GM12873 (cell line): ENCODE results near the gene PROSER3.

Experiments used
- TF ChIP-seq, protein P1 (sequence below): IDR thresholded peaks from 2 replicates; pipeline ENCODE4 v1.5.1; 2012; ENCODE audit warnings: low read depth, mild to moderate bottlenecking, moderate library complexity, low read length, control low read depth; ENCODE audit not compliant: insufficient read depth; ENCODE audit errors: missing control alignments

The PROSER3 gene

GRCh38 chr19:35724560-35724959 is 33.4 kb upstream of the PROSER3 start:
- TF ChIP-seq, protein P1, sequence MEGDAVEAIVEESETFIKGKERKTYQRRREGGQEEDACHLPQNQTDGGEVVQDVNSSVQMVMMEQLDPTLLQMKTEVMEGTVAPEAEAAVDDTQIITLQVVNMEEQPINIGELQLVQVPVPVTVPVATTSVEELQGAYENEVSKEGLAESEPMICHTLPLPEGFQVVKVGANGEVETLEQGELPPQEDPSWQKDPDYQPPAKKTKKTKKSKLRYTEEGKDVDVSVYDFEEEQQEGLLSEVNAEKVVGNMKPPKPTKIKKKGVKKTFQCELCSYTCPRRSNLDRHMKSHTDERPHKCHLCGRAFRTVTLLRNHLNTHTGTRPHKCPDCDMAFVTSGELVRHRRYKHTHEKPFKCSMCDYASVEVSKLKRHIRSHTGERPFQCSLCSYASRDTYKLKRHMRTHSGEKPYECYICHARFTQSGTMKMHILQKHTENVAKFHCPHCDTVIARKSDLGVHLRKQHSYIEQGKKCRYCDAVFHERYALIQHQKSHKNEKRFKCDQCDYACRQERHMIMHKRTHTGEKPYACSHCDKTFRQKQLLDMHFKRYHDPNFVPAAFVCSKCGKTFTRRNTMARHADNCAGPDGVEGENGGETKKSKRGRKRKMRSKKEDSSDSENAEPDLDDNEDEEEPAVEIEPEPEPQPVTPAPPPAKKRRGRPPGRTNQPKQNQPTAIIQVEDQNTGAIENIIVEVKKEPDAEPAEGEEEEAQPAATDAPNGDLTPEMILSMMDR = no peak

DNA sequence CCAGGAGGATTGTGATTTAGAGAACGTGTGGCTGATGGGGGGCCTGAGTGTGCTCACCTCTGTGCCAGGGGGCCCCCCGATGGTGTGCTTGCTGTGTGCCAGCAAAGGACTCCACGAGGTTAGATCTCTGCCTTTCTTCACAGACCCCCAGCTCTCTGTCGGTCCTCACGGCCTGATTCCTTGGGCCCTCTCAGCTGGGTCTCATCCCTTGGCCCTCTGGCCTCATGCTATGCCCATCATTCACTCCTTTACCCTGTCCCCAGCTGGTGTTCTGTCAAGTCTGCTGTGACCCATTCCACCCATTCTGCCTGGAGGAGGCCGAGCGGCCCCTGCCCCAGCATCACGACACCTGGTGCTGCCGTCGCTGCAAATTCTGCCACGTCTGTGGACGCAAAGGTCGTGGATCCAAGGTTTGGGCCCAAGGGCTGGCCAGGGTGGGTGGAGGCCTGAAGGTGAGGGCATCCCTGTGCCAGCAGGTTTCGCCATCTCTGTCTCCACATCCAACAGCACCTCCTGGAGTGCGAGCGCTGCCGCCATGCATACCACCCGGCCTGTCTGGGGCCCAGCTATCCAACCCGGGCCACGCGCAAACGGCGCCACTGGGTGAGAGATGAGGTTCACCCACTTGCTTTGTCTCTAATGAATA is 32.6 kb upstream of the PROSER3 start:
- TF ChIP-seq, protein P1 = no peak

DNA sequence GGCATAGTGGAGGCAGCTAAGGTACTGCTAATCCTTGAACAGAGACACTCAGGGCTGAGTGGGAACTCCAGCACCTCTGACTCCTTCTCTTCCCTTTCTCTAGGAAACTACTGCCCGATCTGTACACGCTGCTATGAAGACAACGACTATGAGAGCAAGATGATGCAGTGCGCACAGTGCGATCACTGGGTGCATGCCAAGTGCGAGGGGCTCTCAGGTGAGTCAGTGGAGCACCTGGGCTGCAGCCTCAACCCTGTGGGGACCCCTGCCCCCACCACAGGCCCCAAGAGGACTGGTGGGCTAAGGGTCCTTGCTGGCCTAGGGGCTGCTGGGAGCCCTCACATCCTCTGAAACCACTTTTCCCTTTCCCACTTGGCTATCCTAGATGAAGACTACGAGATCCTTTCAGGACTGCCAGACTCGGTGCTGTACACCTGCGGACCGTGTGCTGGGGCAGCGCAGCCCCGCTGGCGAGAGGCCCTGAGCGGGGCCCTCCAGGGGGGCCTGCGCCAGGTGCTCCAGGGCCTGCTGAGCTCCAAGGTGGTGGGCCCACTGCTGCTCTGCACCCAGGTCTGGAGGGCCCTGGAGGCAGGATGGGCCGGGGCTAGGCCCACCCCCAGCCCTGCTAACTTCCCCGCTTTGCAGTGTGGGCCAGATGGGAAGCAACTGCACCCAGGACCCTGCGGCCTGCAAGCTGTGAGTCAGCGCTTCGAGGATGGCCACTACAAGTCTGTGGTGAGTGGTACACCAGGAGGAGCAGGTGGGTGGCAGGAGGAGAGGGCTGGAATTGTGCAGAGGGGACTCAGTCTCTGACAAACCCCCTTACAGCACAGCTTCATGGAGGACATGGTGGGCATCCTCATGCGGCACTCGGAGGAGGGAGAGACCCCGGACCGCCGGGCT is 30.7 kb upstream of the PROSER3 start:
- TF ChIP-seq, protein P1 = no peak

- TF ChIP-seq, protein P1 = no peak
These were observed 29.8 kb upstream of the PROSER3 start for GRCh38 chr19:35727956-35728706.

DNA sequence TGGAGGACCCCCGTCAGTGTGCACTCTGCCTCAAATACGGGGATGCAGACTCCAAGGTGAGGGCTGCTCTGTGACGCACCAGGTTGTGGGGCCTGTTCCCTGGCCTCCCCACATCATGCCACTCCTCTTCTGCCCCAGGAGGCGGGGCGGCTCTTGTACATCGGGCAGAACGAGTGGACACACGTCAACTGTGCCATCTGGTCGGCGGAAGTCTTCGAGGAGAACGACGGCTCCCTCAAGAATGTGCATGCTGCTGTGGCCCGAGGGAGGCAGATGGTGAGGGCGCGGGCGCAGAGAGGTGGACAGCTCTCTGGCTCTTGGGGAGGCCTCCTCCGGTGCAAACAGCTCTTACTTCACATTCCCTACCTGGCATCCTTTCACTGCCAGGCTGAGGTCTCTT is 29.0 kb upstream of the PROSER3 start:
- TF ChIP-seq, protein P1 = no peak

DNA sequence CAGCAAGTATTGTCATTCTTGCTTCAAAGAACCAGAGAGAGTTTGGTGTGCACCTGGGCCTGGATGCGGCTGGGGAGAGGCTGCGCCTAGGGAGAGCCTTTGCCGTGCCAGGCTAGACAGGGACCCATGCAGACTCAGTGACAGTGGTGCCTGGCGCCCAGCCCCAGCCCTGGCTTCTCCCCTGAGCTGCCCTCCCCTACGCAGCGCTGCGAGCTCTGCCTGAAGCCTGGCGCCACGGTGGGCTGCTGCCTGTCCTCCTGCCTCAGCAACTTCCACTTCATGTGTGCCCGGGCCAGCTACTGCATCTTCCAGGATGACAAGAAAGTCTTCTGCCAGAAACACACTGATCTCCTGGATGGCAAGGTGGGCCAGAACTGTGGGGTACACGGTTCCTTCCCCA is 28.2 kb upstream of the PROSER3 start:
- TF ChIP-seq, protein P1 = no peak

DNA sequence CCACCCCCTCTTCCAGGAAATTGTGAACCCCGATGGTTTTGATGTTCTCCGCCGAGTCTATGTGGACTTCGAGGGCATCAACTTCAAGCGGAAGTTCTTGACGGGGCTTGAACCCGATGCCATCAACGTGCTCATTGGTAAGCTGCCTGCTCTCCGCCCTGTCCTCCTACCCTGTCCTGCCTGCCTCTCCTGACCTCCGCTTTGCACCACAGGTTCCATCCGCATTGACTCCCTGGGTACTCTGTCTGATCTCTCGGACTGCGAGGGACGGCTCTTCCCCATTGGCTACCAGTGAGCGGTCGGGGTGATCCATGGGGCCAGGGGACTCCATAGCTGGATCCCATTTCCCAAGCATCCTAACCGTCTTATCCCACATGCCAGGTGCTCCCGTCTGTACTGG is 27.6 kb upstream of the PROSER3 start:
- TF ChIP-seq, protein P1 = no peak
